DMS53 treated with DMSO at 0.1 percent for 48 hours (cell line): ENCODE results near the gene SMIM22.

Experiments
- DNase-seq: peaks from one replicate; lab custom pipeline; 2025; ENCODE audit not compliant: unreplicated experiment; lab: John Stamatoyannopoulos, UW

SMIM22 gene

GRCh38 chr16:4795828-4796572, 831 bp downstream of the SMIM22 start:
- DNase-seq, result no peak

- no peak for DNase-seq
Measured at GRCh38 chr16:4796982-4797804, 2.0 kb downstream of the SMIM22 start.

GRCh38 chr16:4797805-4798252, 2.7 kb downstream of the SMIM22 start:
- no peak for DNase-seq

GRCh38 chr16:4798456-4798855, 3.3 kb downstream of the SMIM22 start:
- no peak for DNase-seq

GRCh38 chr16:4799171-4799855, 4.1 kb downstream of the SMIM22 start:
- no peak for DNase-seq

GRCh38 chr16:4800290-4801041, 5.3 kb downstream of the SMIM22 start:
- DNase-seq, result peak; percentile 78

- DNase-seq, result no peak
Measured at GRCh38 chr16:4801051-4801961, 6.1 kb downstream of the SMIM22 start.

GRCh38 chr16:4801962-4802658, 6.9 kb downstream of the SMIM22 start, which contains the start of gene ROGDI:
ROGDI (minus strand) TSS chr16:4802633; CDS start chr16:4802571, 62 bp downstream.
- peak; percentile 84 for DNase-seq

- DNase-seq, result peak; percentile 78
Measured at GRCh38 chr16:4802659-4803287, 7.6 kb downstream of the SMIM22 start.

- DNase-seq, result no peak
Measured at GRCh38 chr16:4803401-4803844, 8.3 kb downstream of the SMIM22 start.

GRCh38 chr16:4803898-4804762, 9.0 kb downstream of the SMIM22 start:
- no peak for DNase-seq

GRCh38 chr16:4805231-4805630, 10.1 kb downstream of the SMIM22 start:
- DNase-seq, result no peak

GRCh38 chr16:4806280-4806679, 11.1 kb downstream of the SMIM22 start:
- DNase-seq, result no peak

- no peak for DNase-seq
Measured at GRCh38 chr16:4811242-4811641, 16.1 kb downstream of the SMIM22 start.

- DNase-seq, result no peak
Measured at GRCh38 chr16:4811773-4812172, 16.6 kb downstream of the SMIM22 start.

- DNase-seq, result no peak
Measured at GRCh38 chr16:4813251-4814003, 18.3 kb downstream of the SMIM22 start.

GRCh38 chr16:4814046-4814445, 18.9 kb downstream of the SMIM22 start:
- DNase-seq, result no peak
